K562 (cell line): ENCODE data around the gene NRXN3. TPM values are rescaled to one million over a fixed set of nuclear protein-coding genes. Genes with fewer than 3 reads are reported as not detected.

Experiments used
- ATAC-seq: fragments of 200-7000 bp; cut with Tn5 transposase; 3 replicates; pipeline ENCODE4 v1.9.1; 2020; ENCODE audit warnings: moderate library complexity
- BruUV-seq: library from RNA; stranded (reverse); fragments of 400-500 nt; replicated peaks from 2 replicates; lab custom pipeline; 2021; lab: Mats Ljungman, UMichigan
- CTCF ChIA-PET: fragments of 300-600 bp; formaldehyde crosslinking; extraction: SDS; loops from one replicate; lab custom pipeline; 2021; ENCODE audit warnings: low intra/inter-chr PET ratio; lab: Yijun Ruan, JAX
- POLR2A ChIA-PET: fragments of 300-600, 350-650 bp; sonication (Branson Sonifier 250); formaldehyde crosslinking; extraction: SDS; loops from one replicate; lab custom pipeline; 2021; ENCODE audit warnings: antibody characterized with exemption, inconsistent platforms; lab: Yijun Ruan, JAX
- DNase-seq, 4 experiments: peaks; one replicate each; pipeline versions ENCODE4 v3.0.0 to v3.0.0-alpha.2; 2011 to 2018; ENCODE audit warnings: low spot score in 3 of 4, mixed read lengths in 3 of 4; ENCODE audit errors: extremely low read depth in 1 of 4
- FAIRE-seq: peaks from 2 replicates; lab custom pipeline; 2011; peaks lifted over from hg19 to GRCh38; lab: Jason Lieb, UNC
- H2AFZ ChIP-seq: 2 replicates; pipeline ENCODE4 v1.6.0; 2011; ENCODE audit warnings: low read depth, low read length, control low read depth, inconsistent platforms
- H3K27ac ChIP-seq: fragments of 200-600 bp; 3 replicates; pipeline ENCODE4 v1.8.0; 2011; ENCODE audit warnings: low read depth, mild to moderate bottlenecking, control low read depth, inconsistent platforms, low read length, moderate library complexity, mixed read lengths; ENCODE audit errors: extremely low read depth
- H3K27me3 ChIP-seq, 2 experiments: fragments of 300-600 bp in 1 of 2; 2 replicates in 1 of 2; 3 replicates in 1 of 2; pipeline versions ENCODE4 v1.6.0 to v1.8.0; 2011; ENCODE audit warnings: inconsistent platforms in 2 of 2, low read length in 2 of 2, mild to moderate bottlenecking in 1 of 2, mixed read lengths in 1 of 2, moderate library complexity in 1 of 2; ENCODE audit not compliant: control insufficient read depth in 2 of 2, insufficient read depth in 2 of 2
- H3K36me3 ChIP-seq: fragments of 300-600 bp; 3 replicates; pipeline ENCODE4 v1.8.0; 2011; ENCODE audit warnings: mild to moderate bottlenecking, low read length, inconsistent platforms; ENCODE audit not compliant: control insufficient read depth, insufficient read depth
- H3K4me1 ChIP-seq, 2 experiments: fragments of 200-600 bp in 1 of 2; replicated peaks in 1 of 2; 2 replicates in 1 of 2; 3 replicates in 1 of 2; pipeline versions ENCODE4 v1.5.1 to v1.8.0; 2011; ENCODE audit warnings: inconsistent platforms in 2 of 2, low read length in 2 of 2, mild to moderate bottlenecking in 1 of 2, mixed read lengths in 1 of 2, moderate library complexity in 1 of 2; ENCODE audit not compliant: control insufficient read depth in 2 of 2, insufficient read depth in 2 of 2
- H3K4me2 ChIP-seq: 2 replicates; pipeline ENCODE4 v1.6.1; 2011; ENCODE audit warnings: low read length, control low read depth, inconsistent platforms, mixed read lengths; ENCODE audit not compliant: insufficient read depth
- H3K4me3 ChIP-seq: fragments of 200-600 bp; sonication (generic), shearing (Covaris generic); 2 replicates; pipeline ENCODE4 v1.5.1; 2016; ENCODE audit warnings: control low read depth, inconsistent platforms
- H3K79me2 ChIP-seq: fragments of 200-600 bp; 3 replicates; pipeline ENCODE4 v1.8.0; 2011; ENCODE audit warnings: low read length, inconsistent platforms; ENCODE audit not compliant: control insufficient read depth, insufficient read depth
- H3K9ac ChIP-seq, 2 experiments: 2 replicates each; pipeline versions ENCODE4 v1.6.0 to v1.6.1; 2011; ENCODE audit warnings: low read depth in 2 of 2, low read length in 2 of 2, control low read depth in 1 of 2, inconsistent platforms in 1 of 2, mild to moderate bottlenecking in 1 of 2, mixed read lengths in 1 of 2; ENCODE audit not compliant: insufficient read depth in 1 of 2
- H3K9me1 ChIP-seq: one replicate; pipeline ENCODE4 v1.6.0; 2011; ENCODE audit warnings: inconsistent platforms, mild to moderate bottlenecking, low read length, moderate library complexity; ENCODE audit not compliant: control insufficient read depth, insufficient read depth
- H3K9me3 ChIP-seq: replicated peaks from 2 replicates; pipeline ENCODE4 v1.5.1; 2011; ENCODE audit warnings: low read depth, low read length, inconsistent platforms; ENCODE audit not compliant: control insufficient read depth, insufficient read depth
- H4K20me1 ChIP-seq: replicated peaks from 2 replicates; pipeline ENCODE4 v1.6.1; 2011; ENCODE audit warnings: low read length, inconsistent platforms, mixed read lengths; ENCODE audit not compliant: control insufficient read depth, insufficient read depth
- EP400 ChIP-seq: fragments of 450-650 bp; IDR thresholded peaks from 2 replicates; pipeline ENCODE4 v1.6.1; 2017; ENCODE audit warnings: antibody characterized with exemption, mild to moderate bottlenecking, moderate library complexity
- MCM2 ChIP-seq: fragments of 450-650 bp; IDR thresholded peaks from 2 replicates; pipeline ENCODE4 v1.6.1; 2017; ENCODE audit warnings: low read depth, mild to moderate bottlenecking
- WGBS: fragments of 100-300 bp; shearing (Covaris generic); methylation state at CpG from one replicate; pipeline ENCODE4 v1.1.6; 2016; ENCODE audit warnings: low coverage, mixed read lengths; ENCODE audit not compliant: insufficient coverage; ENCODE audit errors: missing lambda C conversion rate; 5-methylcytosine and 5-hydroxymethylcytosine counted together
- in situ Hi-C: fragments of 300-500 bp; cut with MboI; formaldehyde crosslinking; loops from 4 replicates; pipeline ENCODE4 v1.15.0; 2018; ENCODE audit warnings: inconsistent platforms, mixed read lengths
- intact Hi-C: fragments of 100-400 bp; cut with micrococcal nuclease; formaldehyde crosslinking; loops from 2 replicates; pipeline ENCODE4 v1.14.2; 2022
- polyA plus RNA-seq, 8 experiments: library from polyadenylated mRNA; depleted of rRNA in 4 of 8; stranded (reverse) in 5 of 8; unstranded in 3 of 8; fragments of >200 nt; fragmentation: Nextera tagmentation in 2 of 8; fragmentation: Illumina TruSeq in 1 of 8; extraction: Ambion mirVana in 2 of 8; extraction: Trizol in 1 of 8; gene quantifications; 2 replicates each; pipeline versions ENCODE4 v1.2.1 to v1.2.3, GENCODE V29; 2011 to 2014; ENCODE audit warnings: inconsistent platforms in 1 of 8, missing spikeins in 1 of 8
- total RNA-seq, 7 experiments: library from RNA; depleted of rRNA in 6 of 7; stranded (reverse); fragments of >200 nt in 6 of 7; fragmentation: Illumina TruSeq in 2 of 7; extraction: Trizol in 2 of 7; gene quantifications; 2 replicates each; pipeline versions ENCODE4 v1.2.1 to v1.2.3, GENCODE V29; 2011 to 2021; ENCODE audit warnings: low replicate concordance in 1 of 7
- TF ChIP-seq, protein P1 (sequence below), 3 experiments: IDR thresholded peaks in 2 of 3; conservative IDR thresholded peaks in 1 of 3; 2 replicates each; pipeline ENCODE4 v1.5.1; 2011 to 2012; ENCODE audit warnings: low read length in 3 of 3, mild to moderate bottlenecking in 3 of 3, control low read depth in 2 of 3, improper control_type of control experiment in 1 of 3, inconsistent platforms in 1 of 3, low read depth in 1 of 3, mixed read lengths in 1 of 3, moderate library complexity in 1 of 3; ENCODE audit not compliant: insufficient read depth in 2 of 3

Gene NRXN3
- total and polyA plus RNA-seq, 9 of the 15 experiments (the other 6 are each of a cell fraction or from before 2014, with no cell fraction given) = 0.09 TPM; not detected in 8

DNA sequence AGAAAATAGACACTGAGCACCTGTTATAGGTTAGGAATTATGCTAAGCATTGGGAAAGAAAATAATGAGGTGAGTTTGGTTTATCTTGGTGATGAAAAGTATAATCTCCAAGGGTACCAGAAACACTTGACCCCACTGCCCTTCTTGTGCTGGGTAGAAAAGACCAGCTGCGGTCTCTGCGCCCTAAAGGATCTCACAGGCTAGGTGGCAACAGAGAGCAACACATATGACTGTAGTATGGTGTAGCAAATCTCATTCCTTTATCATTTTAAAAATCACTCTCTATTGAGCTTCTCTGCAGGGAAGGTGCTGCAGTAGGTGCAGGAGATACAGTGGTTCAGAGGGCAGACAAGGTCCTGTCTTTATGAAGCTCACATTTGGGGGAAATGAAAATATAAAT lies 26.1 kb downstream of the NRXN3 start:
- WGBS = 0% methylated on average over 2 of the region's 2 CpGs
- no peaks in the 10 kb centered on the region for H3K9me3 ChIP-seq
- no TSS peak for BruUV-seq

More for the DNA sequence above, 26.1 kb downstream of the NRXN3 start:
- H3K4me3 ChIP-seq = no peak overlapping the region
- H2AFZ ChIP-seq = no peak overlapping the region
- DNase-seq = no peak
- H3K36me3 ChIP-seq = no peaks in the 10 kb centered on the region
- CTCF ChIA-PET = no interaction called here
- in situ Hi-C loops = no loop called here
- ATAC-seq = no peak
- H4K20me1 ChIP-seq = no peaks in the 10 kb centered on the region
- H3K9me1 ChIP-seq = no peaks in the 10 kb centered on the region
- TF ChIP-seq MCM2 = no peak
- TF ChIP-seq, protein P1, sequence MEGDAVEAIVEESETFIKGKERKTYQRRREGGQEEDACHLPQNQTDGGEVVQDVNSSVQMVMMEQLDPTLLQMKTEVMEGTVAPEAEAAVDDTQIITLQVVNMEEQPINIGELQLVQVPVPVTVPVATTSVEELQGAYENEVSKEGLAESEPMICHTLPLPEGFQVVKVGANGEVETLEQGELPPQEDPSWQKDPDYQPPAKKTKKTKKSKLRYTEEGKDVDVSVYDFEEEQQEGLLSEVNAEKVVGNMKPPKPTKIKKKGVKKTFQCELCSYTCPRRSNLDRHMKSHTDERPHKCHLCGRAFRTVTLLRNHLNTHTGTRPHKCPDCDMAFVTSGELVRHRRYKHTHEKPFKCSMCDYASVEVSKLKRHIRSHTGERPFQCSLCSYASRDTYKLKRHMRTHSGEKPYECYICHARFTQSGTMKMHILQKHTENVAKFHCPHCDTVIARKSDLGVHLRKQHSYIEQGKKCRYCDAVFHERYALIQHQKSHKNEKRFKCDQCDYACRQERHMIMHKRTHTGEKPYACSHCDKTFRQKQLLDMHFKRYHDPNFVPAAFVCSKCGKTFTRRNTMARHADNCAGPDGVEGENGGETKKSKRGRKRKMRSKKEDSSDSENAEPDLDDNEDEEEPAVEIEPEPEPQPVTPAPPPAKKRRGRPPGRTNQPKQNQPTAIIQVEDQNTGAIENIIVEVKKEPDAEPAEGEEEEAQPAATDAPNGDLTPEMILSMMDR (IDR thresholded peaks at IDR 0.05 in 2 of 3, conservative IDR thresholded peaks at IDR 0.05 in 1 of 3; ENCODE audit: insufficient read depth in 2 of 3, low read depth in 1 of 3, low read length in 3 of 3) = peak in 1 of 3 experiments; percentile 16; a peak in 1 of 6 replicates
- TF ChIP-seq EP400 = no peak
- no peak overlapping the region for H3K9ac ChIP-seq
- H3K27me3 ChIP-seq = peaks cover 0 to 1% of the 10 kb centered on the region in 2 experiments; a peak in 3 of 5 replicates
- H3K4me2 ChIP-seq = no peak overlapping the region
- no peak overlapping the region for H3K27ac ChIP-seq
- intact Hi-C loops = no loop called here
- no peaks in the 10 kb centered on the region for H3K79me2 ChIP-seq
- no peaks in the 10 kb centered on the region for H3K4me1 ChIP-seq
- POLR2A ChIA-PET = no interaction called here
- no peak for FAIRE-seq
